DND-41 (cell line): ENCODE measurements around the gene EDN2.
A peak's percentile ranks its signal among the peaks of the same experiment; 100 is the strongest.

Source experiments
- ATAC-seq: fragments of 200-7000 bp; cut with Tn5 transposase; 3 replicates; pipeline ENCODE4 v1.9.1; 2021; ENCODE audit warnings: low read depth; ENCODE audit not compliant: insufficient read depth
- DNase-seq: peaks from one replicate; pipeline ENCODE4 v3.0.0-alpha.2; 2020
- H2AFZ ChIP-seq: 2 replicates; pipeline ENCODE4 v1.6.0; 2012; ENCODE audit warnings: low read depth, low read length
- H3K27ac ChIP-seq: 2 replicates; pipeline ENCODE4 v1.5.1; 2012; ENCODE audit warnings: low read length, inconsistent platforms
- H3K27me3 ChIP-seq: fragments of 200-600 bp; sonication (generic); 2 replicates; pipeline ENCODE4 v1.6.0; 2012; ENCODE audit warnings: low read length, mild to moderate bottlenecking, inconsistent platforms; ENCODE audit not compliant: insufficient read depth, poor library complexity
- H3K36me3 ChIP-seq: 2 replicates; pipeline ENCODE4 v1.5.1; 2012; ENCODE audit warnings: low read length, inconsistent platforms; ENCODE audit not compliant: insufficient read depth
- H3K4me1 ChIP-seq: 2 replicates; pipeline ENCODE4 v1.5.1; 2012; ENCODE audit warnings: mild to moderate bottlenecking, low read length; ENCODE audit not compliant: insufficient read depth
- H3K4me2 ChIP-seq: 2 replicates; pipeline ENCODE4 v1.6.0; 2012; ENCODE audit warnings: mild to moderate bottlenecking, moderate library complexity, low read length, inconsistent platforms; ENCODE audit not compliant: insufficient read depth
- H3K4me3 ChIP-seq, 2 experiments: fragments of 200-600 bp in 1 of 2; shearing (Covaris generic) in 1 of 2; 2 replicates each; pipeline ENCODE4 v1.5.1; 2012 to 2016; ENCODE audit warnings: inconsistent platforms in 2 of 2, low read length in 2 of 2, mild to moderate bottlenecking in 2 of 2, low read depth in 1 of 2, moderate library complexity in 1 of 2
- H3K79me2 ChIP-seq: 2 replicates; pipeline ENCODE4 v1.6.0; 2012; ENCODE audit warnings: low read length, inconsistent platforms; ENCODE audit not compliant: insufficient read depth
- H3K9ac ChIP-seq: 2 replicates; pipeline ENCODE4 v1.6.0; 2012; ENCODE audit warnings: low read depth, mild to moderate bottlenecking, inconsistent platforms, low read length, moderate library complexity
- H3K9me3 ChIP-seq: 2 replicates; pipeline ENCODE4 v1.5.1; 2012; ENCODE audit warnings: low read length, moderate library complexity, mild to moderate bottlenecking, inconsistent platforms; ENCODE audit not compliant: insufficient read depth, severe bottlenecking
- H4K20me1 ChIP-seq: 2 replicates; pipeline ENCODE4 v1.6.0; 2012; ENCODE audit warnings: low read length; ENCODE audit not compliant: insufficient read depth
- CTCF ChIP-seq: IDR thresholded peaks from 2 replicates; pipeline ENCODE4 v1.5.1; 2012; ENCODE audit warnings: borderline replicate concordance, low read length, moderate library complexity, mild to moderate bottlenecking; ENCODE audit not compliant: poor library complexity, severe bottlenecking; ENCODE audit errors: extremely low read depth
- EZH2 ChIP-seq: IDR thresholded peaks from 3 replicates; pipeline ENCODE4 v1.6.1; 2012; ENCODE audit warnings: borderline replicate concordance, low read depth, mild to moderate bottlenecking, moderate library complexity, low read length, inconsistent platforms; ENCODE audit not compliant: severe bottlenecking

Gene EDN2

GRCh38 chr1:41473738-41474362 is 10.6 kb downstream of the EDN2 start:
- Histone ChIP-seq H3K4me2 (no peak overlapping the region), H3K27me3 (peaks cover 3% of the 10 kb centered on the region), H3K27ac (no peak overlapping the region), H3K9ac (no peak overlapping the region), H4K20me1 (peaks cover 4% of the 10 kb centered on the region; the same call in 1 of the 2 replicates), H3K4me1 (no peaks in the 10 kb centered on the region), H3K4me3 (no peak overlapping the region), H3K9me3 (no peaks in the 10 kb centered on the region), H2AFZ (no peak overlapping the region), H3K79me2 (no peaks in the 10 kb centered on the region), H3K36me3 (no peaks in the 10 kb centered on the region)
- peak; percentile 5 for TF ChIP-seq CTCF
- TF ChIP-seq EZH2, result no peak
- ATAC-seq, result no peak
- no peak for DNase-seq

- Histone ChIP-seq H3K79me2 (no peaks in the 10 kb centered on the region), H3K4me1 (no peaks in the 10 kb centered on the region), H3K27ac (no peak overlapping the region), H3K36me3 (no peaks in the 10 kb centered on the region), H3K4me3 (no peak overlapping the region), H3K27me3 (peaks cover 13% of the 10 kb centered on the region), H4K20me1 (peaks cover 4% of the 10 kb centered on the region; the same call in 1 of the 2 replicates), H3K4me2 (no peak overlapping the region), H2AFZ (no peak overlapping the region), H3K9me3 (no peaks in the 10 kb centered on the region), H3K9ac (no peak overlapping the region)
- TF ChIP-seq CTCF (no peak), EZH2 (no peak)
- ATAC-seq, result no peak
- no peak for DNase-seq
Observed at GRCh38 chr1:41471658-41472057, 12.8 kb downstream of the EDN2 start.

- Histone ChIP-seq H3K27ac (no peak overlapping the region), H3K36me3 (no peaks in the 10 kb centered on the region), H2AFZ (no peak overlapping the region)
Observed at GRCh38 chr1:41469706-41470105, 14.8 kb downstream of the EDN2 start.

More at GRCh38 chr1:41469706-41470105, 14.8 kb downstream of the EDN2 start:
- no peak overlapping the region for H3K4me2 ChIP-seq
- peaks cover 22% of the 10 kb centered on the region for H3K27me3 ChIP-seq
- peaks cover 8% of the 10 kb centered on the region; the same call in 1 of the 2 replicates for H4K20me1 ChIP-seq
- H3K4me3 ChIP-seq, result no peak overlapping the region
- DNase-seq (no peak), ATAC-seq (peak; percentile 45; the same call in 1 of the 3 replicates)
- no peaks in the 10 kb centered on the region for H3K9me3 ChIP-seq
- no peak for TF ChIP-seq EZH2
- TF ChIP-seq CTCF, result no peak
- no peaks in the 10 kb centered on the region for H3K79me2 ChIP-seq
- no peak overlapping the region for H3K9ac ChIP-seq
- no peaks in the 10 kb centered on the region for H3K4me1 ChIP-seq
